Measurements from ENCODE around the gene RGCC.
"Not testable (repeated sequence)": the region's sequence is repeated elsewhere in the genome, so short reads cannot be mapped to it uniquely, and the experiment has no call there.

Gene RGCC

GRCh38 chr13:41456768-41457588, at the start of gene RGCC:
TSS of gene RGCC (plus strand) at chr13:41457550. CDS start at chr13:41457708, 158 bp downstream.
- DNase-seq, result peak; percentile 8

- DNase-seq, result no peak
Observed at GRCh38 chr13:41408121-41408520, 49.2 kb upstream of the RGCC start.

GRCh38 chr13:41408746-41409145, 48.6 kb upstream of the RGCC start:
- DNase-seq, result no peak

- no peak for DNase-seq
Observed at GRCh38 chr13:41409611-41410010, 47.7 kb upstream of the RGCC start.

- no peak for DNase-seq
Observed at GRCh38 chr13:41411060-41411459, 46.3 kb upstream of the RGCC start.

- DNase-seq, result no peak
Observed at GRCh38 chr13:41411522-41411921, 45.8 kb upstream of the RGCC start.

GRCh38 chr13:41413872-41414271, 43.5 kb upstream of the RGCC start:
- DNase-seq, result no peak

- no peak for DNase-seq
Observed at GRCh38 chr13:41416276-41416675, 41.1 kb upstream of the RGCC start.

- no peak for DNase-seq
Observed at GRCh38 chr13:41418027-41418426, 39.3 kb upstream of the RGCC start.

GRCh38 chr13:41418731-41419130, 38.6 kb upstream of the RGCC start:
- no peak for DNase-seq

- no peak for DNase-seq
Observed at GRCh38 chr13:41419206-41419605, 38.1 kb upstream of the RGCC start.

GRCh38 chr13:41420146-41420545, 37.2 kb upstream of the RGCC start:
- no peak for DNase-seq

- DNase-seq, result not testable (repeated sequence)
Observed at GRCh38 chr13:41421330-41421729, 36.0 kb upstream of the RGCC start.

- not testable (repeated sequence) for DNase-seq
Observed at GRCh38 chr13:41421983-41422382, 35.4 kb upstream of the RGCC start.

- DNase-seq, result not testable (repeated sequence)
Observed at GRCh38 chr13:41423259-41423658, 34.1 kb upstream of the RGCC start.

- not testable (repeated sequence) for DNase-seq
Observed at GRCh38 chr13:41424675-41425074, 32.7 kb upstream of the RGCC start.

- DNase-seq, result no peak
Observed at GRCh38 chr13:41426047-41426446, 31.3 kb upstream of the RGCC start.

GRCh38 chr13:41427666-41428065, 29.7 kb upstream of the RGCC start:
- no peak for DNase-seq

GRCh38 chr13:41428155-41428554, 29.2 kb upstream of the RGCC start:
- DNase-seq, result no peak

- not testable (repeated sequence) for DNase-seq
Observed at GRCh38 chr13:41434030-41434429, 23.3 kb upstream of the RGCC start.

GRCh38 chr13:41434831-41435520, 22.4 kb upstream of the RGCC start:
- DNase-seq, result no peak

GRCh38 chr13:41443969-41444368, 13.4 kb upstream of the RGCC start:
- DNase-seq, result no peak

GRCh38 chr13:41452462-41452861, 4.9 kb upstream of the RGCC start:
- DNase-seq, result no peak

GRCh38 chr13:41453620-41454019, 3.7 kb upstream of the RGCC start:
- DNase-seq, result no peak

Data from DMS 273 treated with DMSO at 0.1 percent for 48 hours (cell line).